GM18499 (cell line): ENCODE data around the gene PCSK2.

Experiments used
- ATAC-seq: cut with Tn5 transposase; IDR thresholded peaks from one replicate; pipeline ENCODE4 v1.9.1; 2021; ENCODE audit warnings: moderate number of reproducible peaks; ENCODE audit not compliant: insufficient read depth, unreplicated experiment

The PCSK2 gene

GRCh38 chr20:17327185-17328148 is 100.6 kb downstream of the PCSK2 start:
- ATAC-seq = no peak

GRCh38 chr20:17334932-17335331 is 108.1 kb downstream of the PCSK2 start:
- no peak for ATAC-seq

GRCh38 chr20:17339000-17339399 is 112.2 kb downstream of the PCSK2 start:
- no peak for ATAC-seq

- ATAC-seq = no peak
Observed at GRCh38 chr20:17343091-17343490, 116.3 kb downstream of the PCSK2 start.

GRCh38 chr20:17343656-17344452 is 117.0 kb downstream of the PCSK2 start:
- ATAC-seq = no peak

GRCh38 chr20:17344790-17345189 is 118.0 kb downstream of the PCSK2 start:
- ATAC-seq = no peak

GRCh38 chr20:17345321-17345720 is 118.5 kb downstream of the PCSK2 start:
- ATAC-seq = no peak

GRCh38 chr20:17350321-17350720 is 123.5 kb downstream of the PCSK2 start:
- ATAC-seq = no peak

GRCh38 chr20:17357238-17357637 is 130.4 kb downstream of the PCSK2 start:
- ATAC-seq = no peak

- no peak for ATAC-seq
Observed at GRCh38 chr20:17358854-17359253, 132.0 kb downstream of the PCSK2 start.

- no peak for ATAC-seq
Observed at GRCh38 chr20:17364681-17365080, 137.8 kb downstream of the PCSK2 start.

GRCh38 chr20:17365831-17366230 is 139.0 kb downstream of the PCSK2 start:
- no peak for ATAC-seq

- no peak for ATAC-seq
Observed at GRCh38 chr20:17369506-17369905, 142.7 kb downstream of the PCSK2 start.

GRCh38 chr20:17372806-17373440 is 146.1 kb downstream of the PCSK2 start:
- no peak for ATAC-seq

- no peak for ATAC-seq
Observed at GRCh38 chr20:17374086-17374485, 147.2 kb downstream of the PCSK2 start.

GRCh38 chr20:17376031-17376430 is 149.2 kb downstream of the PCSK2 start:
- ATAC-seq = no peak

- no peak for ATAC-seq
Observed at GRCh38 chr20:17377231-17377630, 150.4 kb downstream of the PCSK2 start.

GRCh38 chr20:17379651-17380050 is 152.8 kb downstream of the PCSK2 start:
- ATAC-seq = no peak

GRCh38 chr20:17380801-17381200 is 154.0 kb downstream of the PCSK2 start:
- no peak for ATAC-seq

- no peak for ATAC-seq
Observed at GRCh38 chr20:17381724-17382123, 154.9 kb downstream of the PCSK2 start.

- ATAC-seq = no peak
Observed at GRCh38 chr20:17385798-17386197, 159.0 kb downstream of the PCSK2 start.
